Measurements from ENCODE around the gene THYN1.
"Not testable (repeated sequence)": the region's sequence is repeated elsewhere in the genome, so short reads cannot be mapped to it uniquely, and the experiment has no call there.

Gene THYN1

GRCh38 chr11:134266440-134266839, 13.3 kb upstream of the THYN1 start:
- no peaks in the 10 kb centered on the region for H3K9me3 Mint-ChIP-seq

DNA sequence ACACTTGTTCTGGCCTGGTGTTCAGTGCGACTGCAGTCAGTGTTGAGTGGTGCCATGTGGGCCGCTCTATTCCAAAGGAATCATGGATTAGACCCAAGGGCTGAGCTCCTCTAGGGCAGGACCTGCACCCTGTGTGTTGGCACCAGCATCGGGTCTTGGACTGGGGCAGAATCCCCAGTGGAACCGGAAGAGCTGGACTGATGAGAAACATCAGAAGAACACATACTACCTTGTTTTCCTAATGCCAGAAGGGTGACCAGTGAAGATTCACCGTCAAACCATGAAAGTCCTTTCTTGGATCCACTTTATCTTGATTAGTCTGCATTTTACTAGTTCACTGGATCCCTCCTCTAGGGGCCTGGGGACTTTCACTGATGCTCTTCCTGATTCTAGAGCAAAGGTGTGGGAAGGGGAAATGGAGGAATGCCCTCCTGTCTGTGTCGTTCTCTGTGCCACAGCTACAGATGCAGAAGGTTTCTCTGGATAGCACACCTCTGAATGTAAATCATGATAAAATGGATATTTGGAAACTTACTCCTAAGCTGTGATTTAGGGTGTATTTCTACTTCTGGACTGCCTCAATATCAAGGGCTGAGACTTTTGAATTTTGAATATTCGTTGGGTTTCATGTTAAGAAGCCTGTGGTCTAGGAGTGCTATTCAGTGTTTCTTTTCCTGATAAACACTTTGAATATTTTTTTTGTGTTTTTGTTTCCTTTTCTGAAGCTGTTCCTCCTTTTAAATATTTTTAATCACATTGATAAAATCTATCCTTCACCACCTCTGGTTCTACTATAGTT, 12.0 kb upstream of the THYN1 start:
- DNase-seq = no peak
- H3K27ac Mint-ChIP-seq = peak overlapping the region; percentile 7
- H3K9me3 Mint-ChIP-seq = no peaks in the 10 kb centered on the region
- peaks cover 47% of the 10 kb centered on the region for H3K36me3 Mint-ChIP-seq (ENCODE audit: low read depth)
- peaks cover 6% of the 10 kb centered on the region for H3K4me1 Mint-ChIP-seq (ENCODE audit: low read depth)
- H3K4me3 Mint-ChIP-seq = no peak overlapping the region
- H3K27me3 Mint-ChIP-seq = no peaks in the 10 kb centered on the region

More at GRCh38 chr11:134266440-134266839, 13.3 kb upstream of the THYN1 start:
- no peak overlapping the region for H3K27ac Mint-ChIP-seq
- DNase-seq = no peak
- no peak overlapping the region for H3K4me3 Mint-ChIP-seq
- peaks cover 16% of the 10 kb centered on the region for H3K4me1 Mint-ChIP-seq (ENCODE audit: low read depth)
- peaks cover 34% of the 10 kb centered on the region for H3K36me3 Mint-ChIP-seq (ENCODE audit: low read depth)
- H3K27me3 Mint-ChIP-seq = no peaks in the 10 kb centered on the region

DNA sequence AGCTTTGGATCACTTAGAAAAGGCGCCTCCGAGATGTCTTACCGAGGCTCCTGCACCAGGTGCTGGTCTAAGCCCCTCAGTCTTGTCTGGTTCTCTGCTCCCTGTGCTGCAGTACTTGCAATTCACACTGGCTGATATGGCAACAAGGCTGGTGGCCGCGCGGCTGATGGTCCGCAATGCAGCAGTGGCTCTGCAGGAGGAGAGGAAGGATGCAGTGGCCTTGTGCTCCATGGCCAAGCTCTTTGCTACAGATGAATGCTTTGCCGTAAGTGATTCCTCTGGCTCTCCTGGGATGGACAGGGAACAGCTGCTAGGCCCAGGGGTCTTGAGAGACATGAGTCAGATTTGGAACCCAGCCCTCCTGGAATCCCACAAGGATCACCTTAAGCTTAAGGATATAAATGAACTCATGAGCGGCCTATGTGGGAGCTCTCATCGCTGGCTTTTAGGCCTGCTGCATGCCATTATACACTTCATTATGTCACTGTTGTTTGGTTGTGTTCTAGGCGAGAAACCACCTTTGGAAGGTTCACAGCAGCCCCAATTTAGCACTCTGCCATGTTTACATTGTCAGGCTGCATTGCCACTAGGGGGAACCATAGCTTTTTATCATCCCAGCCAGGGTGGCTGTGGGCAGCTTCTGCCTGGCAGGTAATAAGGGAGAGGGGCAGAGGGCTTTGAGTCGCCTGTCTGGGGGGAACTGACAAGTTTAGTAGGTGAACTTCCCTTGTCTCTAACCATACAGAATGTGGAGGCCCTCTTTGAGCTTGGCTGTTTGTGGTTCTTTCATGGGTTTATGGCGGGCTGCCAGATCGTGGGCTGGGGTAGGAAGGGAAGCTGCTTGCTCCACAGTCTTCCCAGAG, 8.7 kb upstream of the THYN1 start:
- peak; percentile 41 for DNase-seq
- Mint-ChIP-seq H3K4me1 (ENCODE audit: low read depth) (no peaks in the 10 kb centered on the region), H3K27me3 (no peaks in the 10 kb centered on the region), H3K9me3 (no peaks in the 10 kb centered on the region), H3K4me3 (no peak overlapping the region), H3K36me3 (ENCODE audit: low read depth) (peaks cover 74% of the 10 kb centered on the region), H3K27ac (no peak overlapping the region)

- peaks cover 82% of the 10 kb centered on the region for H3K36me3 Mint-ChIP-seq (ENCODE audit: low read depth)
- no peaks in the 10 kb centered on the region for H3K27me3 Mint-ChIP-seq
- no peak for DNase-seq
- H3K4me3 Mint-ChIP-seq = no peak overlapping the region
- H3K27ac Mint-ChIP-seq = no peak overlapping the region
- no peaks in the 10 kb centered on the region for H3K9me3 Mint-ChIP-seq
- peaks cover 5% of the 10 kb centered on the region for H3K4me1 Mint-ChIP-seq (ENCODE audit: low read depth)
These were observed 7.8 kb upstream of the THYN1 start for GRCh38 chr11:134260983-134261382.

GRCh38 chr11:134260503-134260902, 7.4 kb upstream of the THYN1 start:
- H3K4me3 Mint-ChIP-seq = no peak overlapping the region
- H3K36me3 Mint-ChIP-seq (ENCODE audit: low read depth) = peaks cover 86% of the 10 kb centered on the region
- H3K4me1 Mint-ChIP-seq (ENCODE audit: low read depth) = peaks cover 7% of the 10 kb centered on the region
- H3K9me3 Mint-ChIP-seq = no peaks in the 10 kb centered on the region
- no peak for DNase-seq
- no peaks in the 10 kb centered on the region for H3K27me3 Mint-ChIP-seq
- no peak overlapping the region for H3K27ac Mint-ChIP-seq

GRCh38 chr11:134258577-134258976, 5.4 kb upstream of the THYN1 start:
- Mint-ChIP-seq H3K36me3 (ENCODE audit: low read depth) (peaks cover 79% of the 10 kb centered on the region), H3K4me3 (no peak overlapping the region), H3K4me1 (ENCODE audit: low read depth) (peaks cover 20% of the 10 kb centered on the region), H3K27ac (peak overlapping the region; percentile 7), H3K27me3 (no peaks in the 10 kb centered on the region), H3K9me3 (no peaks in the 10 kb centered on the region)
- no peak for DNase-seq

GRCh38 chr11:134257101-134257500, 3.9 kb upstream of the THYN1 start:
- no peaks in the 10 kb centered on the region for H3K27me3 Mint-ChIP-seq
- no peak for DNase-seq
- H3K36me3 Mint-ChIP-seq (ENCODE audit: low read depth) = peaks cover 75% of the 10 kb centered on the region
- no peak overlapping the region for H3K4me3 Mint-ChIP-seq
- peaks cover 25% of the 10 kb centered on the region for H3K4me1 Mint-ChIP-seq (ENCODE audit: low read depth)
- no peaks in the 10 kb centered on the region for H3K9me3 Mint-ChIP-seq
- H3K27ac Mint-ChIP-seq = no peak overlapping the region

GRCh38 chr11:134255184-134255561, 2.0 kb upstream of the THYN1 start:
- Mint-ChIP-seq H3K36me3 (ENCODE audit: low read depth) (peaks cover 72% of the 10 kb centered on the region), H3K4me1 (ENCODE audit: low read depth) (peaks cover 37% of the 10 kb centered on the region), H3K4me3 (peak overlapping the region; percentile 86)
- H3K27ac Mint-ChIP-seq, H3K27me3 Mint-ChIP-seq, DNase-seq, H3K9me3 Mint-ChIP-seq: not testable (repeated sequence)

DNA sequence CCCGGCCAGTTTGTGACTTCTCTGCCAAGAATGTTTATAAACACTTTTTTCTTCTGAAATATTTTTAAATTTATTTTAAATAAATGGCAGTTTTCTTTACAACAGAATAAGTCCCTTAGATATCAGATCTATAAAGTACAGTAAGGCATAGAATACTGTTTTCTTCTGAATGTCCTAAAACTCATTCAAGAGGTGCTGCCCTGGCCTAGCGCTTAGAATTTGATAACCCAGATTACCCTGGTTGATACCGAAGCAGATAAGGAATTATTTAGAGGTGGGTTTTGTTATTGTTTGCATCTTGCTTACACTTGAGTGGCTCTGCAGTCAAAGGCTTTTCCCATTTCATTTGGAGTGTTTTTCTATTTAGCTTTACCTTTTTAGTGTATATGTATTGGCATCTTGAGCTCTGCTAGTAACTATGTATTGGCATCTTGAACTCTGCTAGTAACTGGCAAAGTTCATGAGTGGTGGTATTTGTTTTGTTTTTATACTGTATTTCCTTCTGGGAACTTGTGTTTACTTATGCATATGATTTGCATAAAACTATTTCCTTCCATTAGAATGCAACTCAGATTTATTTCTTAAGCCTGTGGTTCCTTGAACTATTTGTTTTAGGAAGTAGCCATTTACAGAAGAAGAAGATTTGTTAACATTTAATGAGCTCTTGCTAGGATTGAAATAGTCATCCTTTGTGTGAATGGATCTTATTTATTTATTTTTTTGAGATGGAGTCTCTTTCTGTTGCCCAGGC, 1.5 kb upstream of the THYN1 start:
- Mint-ChIP-seq H3K27ac (no peak overlapping the region), H3K27me3 (no peaks in the 10 kb centered on the region), H3K4me1 (ENCODE audit: low read depth) (peaks cover 37% of the 10 kb centered on the region), H3K4me3 (peak overlapping the region; percentile 86), H3K36me3 (ENCODE audit: low read depth) (peaks cover 72% of the 10 kb centered on the region), H3K9me3 (no peaks in the 10 kb centered on the region)
- DNase-seq = no peak

GRCh38 chr11:134252346-134253187, 585 bp downstream of the THYN1 start:
- peak overlapping the region; percentile 88 for H3K27ac Mint-ChIP-seq
- H3K9me3 Mint-ChIP-seq = no peaks in the 10 kb centered on the region
- H3K4me1 Mint-ChIP-seq (ENCODE audit: low read depth) = peaks cover 48% of the 10 kb centered on the region
- peak overlapping the region; percentile 86 for H3K4me3 Mint-ChIP-seq
- H3K36me3 Mint-ChIP-seq (ENCODE audit: low read depth) = peaks cover 73% of the 10 kb centered on the region
- peak; percentile 64 for DNase-seq
- no peaks in the 10 kb centered on the region for H3K27me3 Mint-ChIP-seq

- no peak overlapping the region for H3K4me3 Mint-ChIP-seq
- DNase-seq = no peak
- no peaks in the 10 kb centered on the region for H3K27me3 Mint-ChIP-seq
- H3K9me3 Mint-ChIP-seq = no peaks in the 10 kb centered on the region
- peaks cover 76% of the 10 kb centered on the region for H3K36me3 Mint-ChIP-seq (ENCODE audit: low read depth)
- peaks cover 42% of the 10 kb centered on the region for H3K4me1 Mint-ChIP-seq (ENCODE audit: low read depth)
- H3K27ac Mint-ChIP-seq = peak overlapping the region; percentile 88
These were observed 2.5 kb downstream of the THYN1 start for GRCh38 chr11:134250675-134251074.

- H3K4me1 Mint-ChIP-seq (ENCODE audit: low read depth) = peaks cover 38% of the 10 kb centered on the region
- no peak overlapping the region for H3K4me3 Mint-ChIP-seq
- no peaks in the 10 kb centered on the region for H3K27me3 Mint-ChIP-seq
- H3K9me3 Mint-ChIP-seq = no peaks in the 10 kb centered on the region
- H3K27ac Mint-ChIP-seq = peak overlapping the region; percentile 55
- H3K36me3 Mint-ChIP-seq (ENCODE audit: low read depth) = peaks cover 78% of the 10 kb centered on the region
- no peak for DNase-seq
These were observed 2.9 kb downstream of the THYN1 start for GRCh38 chr11:134250246-134250645.

DNA sequence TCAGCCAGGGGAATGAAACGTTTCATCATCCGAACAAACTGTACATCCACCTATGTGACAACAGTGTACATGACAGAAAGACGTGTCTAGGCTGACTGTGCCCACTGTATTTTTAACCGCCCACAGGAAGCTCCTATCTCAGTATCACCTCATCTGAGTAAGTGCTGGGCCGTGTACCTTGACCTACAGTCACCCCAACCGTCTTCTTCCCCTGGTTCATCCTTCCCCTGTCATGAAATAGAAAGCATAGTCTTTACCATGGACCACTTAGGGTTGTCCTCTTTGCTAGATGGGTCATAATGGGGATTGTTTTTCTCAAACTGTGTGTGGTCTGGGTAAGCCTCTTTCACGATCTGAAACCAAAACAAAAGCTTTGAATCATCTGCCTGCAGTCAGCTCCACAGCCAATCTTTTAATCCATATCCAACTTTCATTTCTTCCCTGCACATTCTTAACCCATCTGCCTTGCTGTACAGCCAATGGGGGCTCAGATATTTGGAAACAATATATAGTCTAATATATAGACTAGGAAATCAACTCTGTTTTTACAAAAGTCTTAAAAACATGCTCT, 4.2 kb downstream of the THYN1 start:
- no peak for DNase-seq
- Mint-ChIP-seq H3K36me3 (ENCODE audit: low read depth) (peaks cover 88% of the 10 kb centered on the region), H3K27ac (peak overlapping the region; percentile 80), H3K4me3 (no peak overlapping the region), H3K4me1 (ENCODE audit: low read depth) (peaks cover 28% of the 10 kb centered on the region), H3K9me3 (no peaks in the 10 kb centered on the region), H3K27me3 (no peaks in the 10 kb centered on the region)

Data from activated T-cell treated with anti-CD3 and anti-CD28 coated beads, Interleukin-2, amount 50 U/mL, for 24 hours (primary cell).